ENCODE data around the gene CERS4. TPM values are rescaled to one million over a fixed set of nuclear protein-coding genes. Genes with fewer than 3 reads are reported as not detected.

The CERS4 gene
- total RNA-seq, 1 donor from 2014 or later = 30.0 TPM

DNA sequence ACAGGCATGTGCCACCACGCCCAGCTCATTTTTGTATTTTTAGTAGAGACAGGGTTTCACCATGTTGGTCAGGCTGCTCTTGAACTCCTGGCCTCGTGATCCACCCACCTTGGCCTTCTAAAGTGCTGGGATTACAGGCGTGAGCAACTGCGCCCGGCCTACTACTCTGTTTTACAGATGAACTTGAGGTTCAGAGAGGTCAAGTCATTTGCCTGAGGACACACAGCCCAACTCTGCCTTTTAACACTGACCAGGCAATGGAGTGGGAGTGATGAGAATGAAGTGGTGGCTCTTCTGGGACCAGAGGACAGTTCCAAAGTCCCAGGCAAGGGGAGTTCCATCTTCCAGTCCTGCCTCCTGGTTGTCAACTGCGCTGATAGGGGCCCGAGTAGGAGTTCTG, 41.4 kb downstream of the CERS4 start:
- H3K9me3 Mint-ChIP-seq = peaks cover 11% of the 10 kb centered on the region
- no peaks in the 10 kb centered on the region for H3K27me3 Mint-ChIP-seq (ENCODE audit: low read depth)
- H3K4me1 Mint-ChIP-seq = peaks cover 8% of the 10 kb centered on the region
- H3K27ac Mint-ChIP-seq (ENCODE audit: unreplicated experiment) = no peak overlapping the region
- TF ChIP-seq CTCF (conservative IDR thresholded peaks at IDR 0.05) = no peak
- peaks cover 9% of the 10 kb centered on the region for H3K36me3 Mint-ChIP-seq (ENCODE audit: low read depth)
- DNase-seq (ENCODE audit: low read depth, low spot score) = no peak
- H3K4me3 Mint-ChIP-seq = no peak overlapping the region

- Mint-ChIP-seq H3K27me3 (ENCODE audit: low read depth) (no peaks in the 10 kb centered on the region), H3K4me3 (no peak overlapping the region), H3K9me3 (peaks cover 11% of the 10 kb centered on the region), H3K4me1 (peaks cover 8% of the 10 kb centered on the region), H3K27ac (ENCODE audit: unreplicated experiment) (no peak overlapping the region), H3K36me3 (ENCODE audit: low read depth) (peaks cover 9% of the 10 kb centered on the region)
- no peak for DNase-seq (ENCODE audit: low read depth, low spot score)
- TF ChIP-seq CTCF (conservative IDR thresholded peaks at IDR 0.05) = no peak
These were observed 41.9 kb downstream of the CERS4 start for GRCh38 chr19:8251025-8251472.

GRCh38 chr19:8252922-8253589, 43.9 kb downstream of the CERS4 start:
- Mint-ChIP-seq H3K9me3 (peaks cover 10% of the 10 kb centered on the region), H3K36me3 (ENCODE audit: low read depth) (peaks cover 8% of the 10 kb centered on the region), H3K27me3 (ENCODE audit: low read depth) (no peaks in the 10 kb centered on the region), H3K4me1 (peaks cover 8% of the 10 kb centered on the region), H3K4me3 (no peak overlapping the region), H3K27ac (ENCODE audit: unreplicated experiment) (no peak overlapping the region)
- TF ChIP-seq CTCF (conservative IDR thresholded peaks at IDR 0.05) = peak; percentile 96
- peak; percentile 97 for DNase-seq (ENCODE audit: low read depth, low spot score)

DNA sequence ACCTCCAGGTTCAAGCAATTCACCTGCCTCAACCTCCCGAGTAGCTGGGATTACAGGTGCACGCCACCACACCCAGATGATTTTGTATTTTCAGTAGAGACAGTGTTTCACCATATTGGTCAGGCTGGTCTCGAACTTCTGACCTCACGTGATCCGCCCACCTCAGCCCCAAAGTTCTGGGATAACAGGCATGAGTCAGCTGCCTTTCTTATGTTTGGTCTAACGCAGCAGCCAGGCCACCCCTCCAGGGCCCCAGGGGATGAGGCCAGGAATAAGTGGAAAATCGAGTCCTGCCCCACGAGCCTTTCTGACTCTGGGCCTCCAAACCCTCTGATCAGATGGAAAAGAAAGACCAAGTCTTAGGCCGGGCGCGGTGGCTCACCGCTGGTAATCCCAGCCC, 44.5 kb downstream of the CERS4 start:
- Mint-ChIP-seq H3K9me3 (peaks cover 4% of the 10 kb centered on the region), H3K36me3 (ENCODE audit: low read depth) (peaks cover 2% of the 10 kb centered on the region), H3K4me1 (peaks cover 7% of the 10 kb centered on the region), H3K27ac (ENCODE audit: unreplicated experiment) (no peak overlapping the region), H3K27me3 (ENCODE audit: low read depth) (no peaks in the 10 kb centered on the region), H3K4me3 (no peak overlapping the region)
- TF ChIP-seq CTCF (conservative IDR thresholded peaks at IDR 0.05) = no peak
- no peak for DNase-seq (ENCODE audit: low read depth, low spot score)

DNA sequence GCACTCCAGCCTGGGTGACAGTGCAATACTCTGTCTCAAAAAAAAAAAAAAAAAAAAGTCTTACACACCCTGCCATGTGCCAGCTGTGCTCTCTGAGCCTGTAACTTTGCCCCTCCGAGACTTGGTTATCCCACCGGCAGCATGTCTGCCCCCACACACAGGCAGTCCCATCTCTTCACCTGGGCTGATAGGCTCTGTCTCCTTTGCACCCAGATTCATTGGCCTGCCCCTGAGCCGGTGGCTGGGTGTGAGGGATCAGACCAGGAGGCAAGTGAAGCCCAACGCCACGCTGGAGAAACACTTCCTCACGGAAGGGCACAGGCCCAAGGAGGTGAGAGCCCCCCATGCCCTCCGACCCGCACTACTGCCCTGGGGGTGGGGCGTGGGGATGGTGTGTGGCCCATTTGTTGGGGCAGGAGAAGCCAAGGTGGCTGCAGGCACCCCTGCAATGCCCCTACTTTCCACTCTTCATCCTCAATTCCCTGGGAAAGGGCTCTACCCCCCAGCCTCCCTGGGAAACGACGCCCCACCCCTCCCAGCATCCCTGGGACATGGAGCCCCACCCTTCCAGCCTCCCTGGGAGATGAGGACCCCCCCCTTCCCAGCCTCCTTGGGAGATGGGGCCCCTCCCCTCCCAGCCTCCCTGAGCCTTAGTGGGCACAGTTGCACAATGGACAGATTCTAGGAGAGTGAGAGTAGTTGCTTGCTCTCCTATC, 45.3 kb downstream of the CERS4 start:
- Mint-ChIP-seq H3K36me3 (ENCODE audit: low read depth) (no peaks in the 10 kb centered on the region), H3K9me3 (no peaks in the 10 kb centered on the region), H3K4me1 (peaks cover 4% of the 10 kb centered on the region), H3K27me3 (ENCODE audit: low read depth) (no peaks in the 10 kb centered on the region), H3K27ac (ENCODE audit: unreplicated experiment) (no peak overlapping the region), H3K4me3 (no peak overlapping the region)
- no peak for DNase-seq (ENCODE audit: low read depth, low spot score)
- no peak for TF ChIP-seq CTCF (conservative IDR thresholded peaks at IDR 0.05)
